ENCODE results near the gene HSD17B11.
"Not testable (repeated sequence)": the region's sequence is repeated elsewhere in the genome, so short reads cannot be mapped to it uniquely, and the experiment has no call there.

HSD17B11 gene

DNA sequence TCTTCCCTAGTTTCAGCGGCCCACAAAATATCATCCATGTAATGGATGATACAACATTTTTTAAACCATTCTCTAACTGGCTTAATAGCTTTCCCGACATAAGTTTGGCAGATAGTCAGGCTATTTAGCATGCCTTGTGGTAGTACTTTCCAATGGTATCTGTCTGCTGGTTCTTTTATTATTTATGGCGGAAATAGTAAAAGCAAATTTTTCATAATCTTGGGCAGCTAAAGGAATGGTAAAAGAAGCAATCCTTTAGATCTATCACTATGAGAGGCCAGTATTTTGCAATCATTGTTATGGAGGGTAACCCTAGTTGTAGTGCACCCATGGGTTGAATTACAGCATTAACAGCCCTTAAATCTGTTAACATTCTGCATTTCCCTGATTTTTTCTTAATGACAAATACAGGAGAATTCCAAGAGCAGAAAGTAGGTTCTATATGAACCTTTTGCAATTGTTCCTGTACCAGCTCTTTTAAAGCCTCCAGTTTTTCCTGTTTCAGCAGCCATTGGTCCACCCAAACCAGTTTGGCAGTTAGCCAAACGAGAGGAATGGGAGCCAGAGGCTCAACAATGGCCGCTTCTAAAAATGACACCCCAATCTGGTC lies 14.3 kb upstream of the HSD17B11 start:
- DNase-seq (ENCODE audit: low read depth in 3 of 3), result no peak

GRCh38 chr4:87403732-87404131 lies 12.7 kb upstream of the HSD17B11 start:
- not testable (repeated sequence) for DNase-seq (ENCODE audit: low read depth in 3 of 3)

DNA sequence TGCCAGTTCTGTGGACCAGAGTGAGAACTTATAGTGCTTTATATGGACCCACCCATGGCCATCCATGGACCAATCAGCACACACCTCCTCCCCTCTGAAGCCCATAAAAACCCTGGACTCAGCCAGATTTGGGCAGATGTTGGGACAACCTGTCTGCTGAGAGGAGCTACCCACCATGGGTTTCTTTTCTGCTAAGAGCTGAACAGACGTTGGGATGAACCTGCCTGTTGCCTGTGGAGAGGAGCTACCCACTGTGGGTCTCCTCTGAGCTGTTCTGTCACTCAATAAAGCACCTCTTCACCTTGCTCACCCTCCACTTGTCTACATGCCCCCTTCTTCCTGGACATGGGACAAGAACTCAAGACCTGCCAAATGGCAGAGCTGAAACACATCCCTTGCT lies 9.0 kb upstream of the HSD17B11 start:
- no peak for DNase-seq (ENCODE audit: low read depth in 3 of 3)

- no peak for DNase-seq (ENCODE audit: low read depth in 3 of 3)
Observed at GRCh38 chr4:87399148-87399547, 8.2 kb upstream of the HSD17B11 start.

- DNase-seq (ENCODE audit: low read depth in 3 of 3), result not testable (repeated sequence)
Observed at GRCh38 chr4:87395851-87396250, 4.9 kb upstream of the HSD17B11 start.

DNA sequence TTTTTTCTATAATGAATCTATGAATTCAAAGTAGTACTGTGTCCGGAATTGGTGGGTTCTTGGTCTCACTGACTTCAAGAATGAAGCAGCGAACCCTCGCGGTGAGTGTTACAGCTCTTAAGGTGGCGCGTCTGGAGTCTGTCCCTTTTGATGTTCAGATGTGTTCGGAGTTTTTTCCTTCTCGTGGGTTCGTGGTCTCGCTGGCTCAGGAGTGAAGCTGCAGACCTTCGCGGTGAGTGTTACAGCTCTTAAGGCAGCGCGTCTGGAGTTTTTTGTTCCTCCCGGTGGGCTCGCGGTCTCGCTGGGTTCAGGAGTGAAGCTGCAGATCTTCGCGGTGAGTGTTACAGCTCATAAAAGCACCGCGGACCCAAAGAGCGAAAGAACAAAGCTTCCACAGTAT lies 4.1 kb upstream of the HSD17B11 start:
- not testable (repeated sequence) for DNase-seq (ENCODE audit: low read depth in 3 of 3)

- no peak for DNase-seq (ENCODE audit: low read depth in 3 of 3)
Observed at GRCh38 chr4:87392183-87392582, 1.2 kb upstream of the HSD17B11 start.

DNA sequence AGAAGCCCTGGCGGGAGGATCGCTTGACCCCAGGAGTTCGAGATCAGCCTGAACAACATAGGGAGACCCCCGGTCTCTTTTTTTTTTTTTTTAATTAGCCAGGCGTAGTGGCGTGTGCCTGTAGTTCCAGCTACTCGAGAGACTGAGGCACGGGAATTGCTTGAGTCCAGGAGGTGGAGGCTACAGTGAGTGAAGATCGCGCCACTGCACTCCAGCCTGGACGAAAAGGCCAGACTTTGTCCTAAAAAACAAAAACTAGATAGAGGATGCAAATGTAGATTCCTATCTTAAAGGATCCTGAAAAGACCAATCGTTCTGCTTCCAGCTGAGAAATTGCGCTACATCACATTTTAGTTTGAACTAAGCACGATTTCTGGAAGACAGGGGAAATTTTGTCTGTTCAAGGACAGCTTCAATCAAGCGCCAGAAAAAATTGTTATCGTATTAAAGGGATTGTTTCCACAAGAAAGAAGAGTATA lies 627 bp upstream of the HSD17B11 start:
- no peak for DNase-seq (ENCODE audit: low read depth in 3 of 3)

- DNase-seq (ENCODE audit: low read depth in 3 of 3), result no peak
Observed at GRCh38 chr4:87390551-87390890, 467 bp downstream of the HSD17B11 start.

GRCh38 chr4:87390055-87390454 lies 933 bp downstream of the HSD17B11 start:
- not testable (repeated sequence) for DNase-seq (ENCODE audit: low read depth in 3 of 3)

GRCh38 chr4:87388901-87389300 lies 2.1 kb downstream of the HSD17B11 start:
- DNase-seq (ENCODE audit: low read depth in 3 of 3), result no peak

DNA sequence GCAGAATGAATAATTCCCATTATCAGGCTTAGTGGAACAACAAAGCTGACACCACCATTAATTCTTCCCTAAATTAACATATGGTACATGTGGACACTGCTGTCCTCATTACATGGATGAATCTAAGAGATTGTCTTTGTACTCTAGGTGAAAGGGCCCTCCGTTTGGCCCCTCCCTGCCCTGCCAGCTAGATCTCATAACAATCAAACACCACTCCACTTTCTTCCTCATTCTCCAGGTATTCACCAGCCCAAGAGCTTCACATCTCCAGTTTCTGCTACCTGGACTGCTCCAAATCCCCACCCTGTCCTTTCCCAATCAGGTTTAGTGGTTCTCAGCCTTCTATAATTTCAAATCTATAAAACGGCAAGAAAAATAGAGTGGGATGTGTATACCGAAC lies 3.8 kb downstream of the HSD17B11 start:
- no peak for DNase-seq (ENCODE audit: low read depth in 3 of 3)

- DNase-seq (ENCODE audit: low read depth in 3 of 3), result not testable (repeated sequence)
Observed at GRCh38 chr4:87384466-87385132, 6.4 kb downstream of the HSD17B11 start.

DNA sequence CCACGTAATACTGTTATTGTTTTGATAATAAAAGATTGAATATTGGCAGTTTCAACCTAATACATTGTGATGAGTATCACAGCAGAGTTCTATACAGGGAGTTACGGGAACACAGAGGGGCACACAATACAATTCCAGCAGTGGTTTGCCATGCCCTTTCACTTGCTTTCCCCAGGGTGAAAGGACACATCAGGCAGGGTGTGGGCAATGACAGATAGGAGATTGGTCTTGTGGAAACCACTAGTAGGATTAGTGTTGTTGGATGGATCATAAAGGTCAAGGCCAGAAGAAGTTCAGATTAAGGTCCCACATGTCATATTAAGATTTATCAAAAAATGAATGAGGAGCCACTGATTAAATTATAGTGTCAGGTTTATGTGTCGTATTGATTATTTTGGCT lies 8.1 kb downstream of the HSD17B11 start:
- no peak for DNase-seq (ENCODE audit: low read depth in 3 of 3)

DNA sequence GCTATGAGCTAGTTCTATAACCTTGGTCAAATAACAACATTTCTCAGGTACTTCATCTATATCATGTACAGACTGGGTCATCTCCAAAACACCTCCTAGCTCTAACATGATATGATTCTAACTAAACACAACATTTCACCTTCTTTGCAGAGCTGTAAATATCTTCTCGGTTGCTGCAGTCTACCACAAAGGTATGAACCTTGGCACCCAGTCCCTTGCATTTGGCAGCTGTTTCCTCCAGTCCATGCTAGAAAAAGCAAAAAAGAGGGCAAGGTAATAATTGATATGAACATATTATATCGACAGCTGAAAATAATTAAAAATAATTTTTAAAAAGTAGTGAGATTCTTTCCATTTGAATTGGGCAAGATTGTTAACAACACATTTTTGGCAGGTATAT lies 8.9 kb downstream of the HSD17B11 start:
- DNase-seq (ENCODE audit: low read depth in 3 of 3), result no peak

GRCh38 chr4:87377816-87378215 lies 13.2 kb downstream of the HSD17B11 start:
- no peak for DNase-seq (ENCODE audit: low read depth in 3 of 3)

GRCh38 chr4:87375719-87376291 lies 15.2 kb downstream of the HSD17B11 start:
- DNase-seq (ENCODE audit: low read depth in 3 of 3), result no peak

GRCh38 chr4:87370068-87370467 lies 20.9 kb downstream of the HSD17B11 start:
- no peak for DNase-seq (ENCODE audit: low read depth in 3 of 3)

GRCh38 chr4:87366521-87367162 lies 24.3 kb downstream of the HSD17B11 start:
- no peak for DNase-seq (ENCODE audit: low read depth in 3 of 3)

- no peak for DNase-seq (ENCODE audit: low read depth in 3 of 3)
Observed at GRCh38 chr4:87365348-87365747, 25.6 kb downstream of the HSD17B11 start.

GRCh38 chr4:87363552-87363951 lies 27.4 kb downstream of the HSD17B11 start:
- DNase-seq (ENCODE audit: low read depth in 3 of 3), result no peak

DNA sequence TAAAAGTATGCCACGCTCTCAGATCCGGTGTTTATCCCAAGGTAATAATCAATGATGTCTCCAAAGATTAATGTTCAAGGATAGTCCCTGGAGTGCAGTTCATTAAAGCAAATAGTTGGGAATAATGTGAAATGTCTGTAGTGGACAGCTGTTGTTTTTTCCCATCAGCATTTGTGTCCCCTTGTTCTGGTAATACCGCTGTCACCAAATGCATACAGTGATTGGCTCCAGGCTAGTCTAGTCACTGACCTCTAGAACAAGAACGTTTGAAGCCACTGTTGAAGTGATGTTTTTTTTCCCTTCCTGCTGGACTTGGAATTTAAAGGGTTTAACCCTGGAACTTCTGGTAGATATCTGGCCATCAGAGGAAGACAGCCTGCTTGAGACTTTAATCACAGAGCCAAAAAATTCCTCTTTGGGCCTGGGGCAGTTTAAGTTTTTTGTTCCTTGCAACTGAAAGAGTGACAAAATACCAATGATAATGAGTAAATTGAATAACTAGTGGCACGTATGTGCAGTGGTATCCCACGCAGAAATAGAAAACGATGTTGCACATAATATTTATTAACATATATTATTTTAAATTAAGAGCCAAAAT lies 30.6 kb downstream of the HSD17B11 start:
- DNase-seq (ENCODE audit: low read depth in 3 of 3), result no peak
